ENCODE data around the gene CCDC187.

DNA sequence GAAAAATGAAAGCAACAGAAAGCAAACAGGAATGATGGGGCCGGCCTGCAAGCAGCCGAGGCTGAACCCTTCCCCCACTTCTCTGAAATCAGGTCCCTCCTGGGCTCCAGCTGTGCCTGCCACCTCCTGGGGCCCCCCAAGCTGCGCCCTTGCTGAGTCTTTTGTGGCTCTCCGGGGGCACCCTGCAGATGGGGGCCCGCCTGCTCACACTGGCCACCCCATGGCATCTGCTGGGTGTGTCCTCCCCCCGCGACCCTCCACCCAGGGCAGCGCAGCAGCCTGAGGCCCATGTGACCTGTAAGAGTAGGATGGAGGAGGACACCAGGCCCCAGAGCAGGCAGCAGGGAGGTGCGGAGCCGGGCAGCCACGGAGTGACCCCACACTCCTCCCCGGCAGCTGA is 29.2 kb upstream of the CCDC187 start:
- TF ChIP-seq, protein P1, sequence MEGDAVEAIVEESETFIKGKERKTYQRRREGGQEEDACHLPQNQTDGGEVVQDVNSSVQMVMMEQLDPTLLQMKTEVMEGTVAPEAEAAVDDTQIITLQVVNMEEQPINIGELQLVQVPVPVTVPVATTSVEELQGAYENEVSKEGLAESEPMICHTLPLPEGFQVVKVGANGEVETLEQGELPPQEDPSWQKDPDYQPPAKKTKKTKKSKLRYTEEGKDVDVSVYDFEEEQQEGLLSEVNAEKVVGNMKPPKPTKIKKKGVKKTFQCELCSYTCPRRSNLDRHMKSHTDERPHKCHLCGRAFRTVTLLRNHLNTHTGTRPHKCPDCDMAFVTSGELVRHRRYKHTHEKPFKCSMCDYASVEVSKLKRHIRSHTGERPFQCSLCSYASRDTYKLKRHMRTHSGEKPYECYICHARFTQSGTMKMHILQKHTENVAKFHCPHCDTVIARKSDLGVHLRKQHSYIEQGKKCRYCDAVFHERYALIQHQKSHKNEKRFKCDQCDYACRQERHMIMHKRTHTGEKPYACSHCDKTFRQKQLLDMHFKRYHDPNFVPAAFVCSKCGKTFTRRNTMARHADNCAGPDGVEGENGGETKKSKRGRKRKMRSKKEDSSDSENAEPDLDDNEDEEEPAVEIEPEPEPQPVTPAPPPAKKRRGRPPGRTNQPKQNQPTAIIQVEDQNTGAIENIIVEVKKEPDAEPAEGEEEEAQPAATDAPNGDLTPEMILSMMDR (IDR thresholded peaks at IDR 0.05): no peak
- no peak for TF ChIP-seq POLR2A (IDR thresholded peaks at IDR 0.05)
- no peak for TF ChIP-seq POLR2AphosphoS5 (IDR thresholded peaks at IDR 0.05; ENCODE audit: insufficient read depth in 1 of 2, low read depth in 1 of 2)
